ENCODE results near the gene ZNF117.
"Not testable (repeated sequence)": the region's sequence is repeated elsewhere in the genome, so short reads cannot be mapped to it uniquely, and the experiment has no call there.

Gene ZNF117
- 1.5 to 2.3 reads per million in 2 experiments for total RNA-seq

GRCh38 chr7:64990936-64991335 lies at the start of gene ZNF117:
Gene ZNF117 (minus strand): TSS chr7:64991036.
- no peak for DNase-seq (ENCODE audit: low read depth)

DNA sequence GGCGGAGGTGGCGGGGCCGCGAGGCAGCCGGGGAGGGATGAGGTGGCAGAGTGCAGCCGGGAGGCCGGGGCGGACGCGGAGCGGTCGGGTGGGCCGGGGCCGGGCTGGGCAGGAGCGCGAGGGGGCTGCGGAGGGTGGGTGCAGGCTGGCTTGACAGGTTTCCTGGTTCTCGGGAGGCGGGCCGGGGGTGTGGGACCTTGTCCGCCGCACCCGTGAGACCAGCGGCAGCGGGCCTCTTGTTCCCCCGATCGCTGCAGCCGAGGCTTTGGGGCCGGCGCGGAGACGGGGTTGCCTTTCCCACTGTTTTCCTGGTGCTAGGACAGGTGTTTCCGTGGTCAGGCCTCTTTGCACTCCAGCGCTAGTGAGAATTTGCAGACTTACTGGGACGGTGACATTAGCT lies 47.9 kb upstream of the ZNF117 start:
- peak; percentile 14 for DNase-seq (ENCODE audit: low read depth)

- DNase-seq (ENCODE audit: low read depth), result peak; percentile 92
These were observed 47.2 kb upstream of the ZNF117 start for GRCh38 chr7:65037740-65038688.

- not testable (repeated sequence) for DNase-seq (ENCODE audit: low read depth)
These were observed 45.7 kb upstream of the ZNF117 start for GRCh38 chr7:65036526-65036925.

DNA sequence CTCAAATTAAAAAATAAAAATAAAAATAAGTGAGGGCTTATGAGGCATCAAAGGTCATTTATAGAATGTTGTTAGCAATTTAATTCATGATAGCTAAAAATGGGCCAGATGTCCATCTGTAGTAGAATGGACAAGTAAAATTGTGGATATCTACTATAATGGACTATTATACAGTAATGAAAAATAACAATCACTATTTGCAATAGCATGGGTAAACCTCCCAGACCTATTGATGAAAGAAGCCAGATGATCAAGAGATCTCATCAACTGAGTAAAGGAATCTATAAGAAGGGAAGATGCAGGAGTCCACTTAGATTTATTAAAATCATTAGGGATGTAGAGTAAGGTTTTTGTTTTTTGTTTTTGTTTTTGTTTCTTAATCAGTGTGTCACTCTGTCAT lies 44.6 kb upstream of the ZNF117 start:
- DNase-seq (ENCODE audit: low read depth), result not testable (repeated sequence)

DNA sequence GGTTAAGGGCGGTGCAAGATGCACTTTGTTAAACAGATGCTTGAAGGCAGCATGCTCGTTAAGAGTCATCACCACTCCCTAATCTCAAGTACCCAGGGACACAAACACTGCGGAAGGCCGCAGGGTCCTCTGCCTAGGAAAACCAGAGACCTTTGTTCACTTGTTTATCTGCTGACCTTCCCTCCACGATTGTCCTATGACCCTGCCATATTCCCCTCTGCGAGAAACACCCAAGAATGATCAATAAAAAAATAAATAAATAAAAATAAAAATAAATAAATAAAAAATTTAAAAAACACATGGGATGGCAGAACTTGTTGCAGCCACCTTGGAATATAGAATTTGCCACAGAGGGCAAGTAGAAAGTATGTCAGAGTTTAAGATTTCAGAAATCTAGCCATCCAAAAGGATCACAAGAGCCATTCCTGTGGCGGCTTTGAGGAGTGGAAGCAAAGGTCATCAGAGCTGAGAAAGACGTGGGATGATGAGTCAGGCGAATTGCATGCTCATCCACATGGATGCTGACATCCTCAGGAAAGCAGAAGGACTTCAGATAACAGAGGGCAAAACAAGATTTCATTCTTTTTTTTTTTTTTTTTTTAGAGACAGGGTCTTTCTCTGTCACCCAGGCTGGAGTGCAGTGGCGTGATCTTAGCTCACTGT lies 43.4 kb upstream of the ZNF117 start:
- DNase-seq (ENCODE audit: low read depth), result not testable (repeated sequence)

GRCh38 chr7:65033391-65033790 lies 42.6 kb upstream of the ZNF117 start:
- DNase-seq (ENCODE audit: low read depth), result not testable (repeated sequence)

GRCh38 chr7:65025023-65025422 lies 34.2 kb upstream of the ZNF117 start:
- DNase-seq (ENCODE audit: low read depth), result not testable (repeated sequence)

- not testable (repeated sequence) for DNase-seq (ENCODE audit: low read depth)
These were observed 30.1 kb upstream of the ZNF117 start for GRCh38 chr7:65020978-65021377.

DNA sequence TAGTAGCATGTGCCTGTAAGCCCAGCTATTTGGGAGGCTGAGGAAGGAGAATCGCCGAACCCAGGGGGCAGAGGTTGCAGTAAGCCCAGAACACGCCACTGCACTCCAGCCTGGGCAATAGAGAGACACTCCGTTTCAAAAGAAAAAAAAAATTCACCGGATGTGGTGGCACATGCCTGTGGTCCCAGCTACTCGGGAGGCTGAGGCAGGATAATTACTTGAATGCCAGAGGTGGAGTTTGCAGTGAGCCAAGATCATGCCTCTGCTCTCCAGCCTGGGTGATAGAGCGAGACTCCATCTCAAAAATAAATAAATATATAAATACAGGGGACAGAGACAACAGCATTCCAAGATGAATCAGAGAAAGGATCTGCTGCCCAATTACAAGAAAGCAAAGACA lies 19.0 kb upstream of the ZNF117 start:
- not testable (repeated sequence) for DNase-seq (ENCODE audit: low read depth)

DNA sequence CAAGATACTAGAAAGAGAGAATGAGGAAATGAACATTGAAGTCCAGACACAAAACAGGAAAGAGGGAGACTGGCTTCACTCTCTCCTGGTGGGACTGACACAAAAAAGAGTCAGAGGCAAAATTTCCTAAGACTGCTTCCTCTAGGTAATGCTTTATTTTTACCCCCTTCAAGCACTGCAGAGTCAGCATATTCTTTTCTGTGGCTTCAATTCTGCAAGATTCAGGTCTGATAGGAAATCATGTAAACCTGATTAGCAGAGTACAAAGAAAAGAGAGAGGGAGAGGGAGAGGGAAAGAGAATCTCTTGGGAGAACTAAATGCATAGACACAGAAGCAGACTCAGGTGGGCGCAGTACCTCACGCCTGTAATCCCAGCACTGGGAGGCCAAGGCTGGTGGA lies 18.6 kb upstream of the ZNF117 start:
- DNase-seq (ENCODE audit: low read depth), result not testable (repeated sequence)

DNA sequence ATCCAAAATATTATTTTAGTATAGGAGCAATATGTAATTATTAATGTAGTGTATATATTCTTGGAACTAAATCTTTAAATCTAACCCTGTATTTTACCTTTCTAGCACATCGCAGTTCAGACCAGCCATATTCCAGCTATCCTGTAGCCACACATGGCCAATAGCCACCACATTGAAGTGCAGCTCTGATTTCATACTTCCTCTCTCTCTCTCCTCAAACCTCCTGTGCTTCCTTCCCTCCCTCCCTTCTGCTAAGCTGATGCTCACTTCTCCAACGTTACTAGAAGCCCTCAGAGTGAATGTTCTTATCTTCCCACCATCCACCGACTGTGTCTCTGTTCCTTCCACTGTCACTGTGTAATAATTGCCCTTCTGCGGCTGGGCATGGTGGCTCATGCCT lies 16.2 kb upstream of the ZNF117 start:
- DNase-seq (ENCODE audit: low read depth), result not testable (repeated sequence)

GRCh38 chr7:65006094-65006992 lies 15.5 kb upstream of the ZNF117 start, which contains the start of gene ERV3-1:
Gene ERV3-1 (minus strand): TSS chr7:65006687. CDS start chr7:64993026, 13,661 bp downstream.
- DNase-seq (ENCODE audit: low read depth), result peak; percentile 91

DNA sequence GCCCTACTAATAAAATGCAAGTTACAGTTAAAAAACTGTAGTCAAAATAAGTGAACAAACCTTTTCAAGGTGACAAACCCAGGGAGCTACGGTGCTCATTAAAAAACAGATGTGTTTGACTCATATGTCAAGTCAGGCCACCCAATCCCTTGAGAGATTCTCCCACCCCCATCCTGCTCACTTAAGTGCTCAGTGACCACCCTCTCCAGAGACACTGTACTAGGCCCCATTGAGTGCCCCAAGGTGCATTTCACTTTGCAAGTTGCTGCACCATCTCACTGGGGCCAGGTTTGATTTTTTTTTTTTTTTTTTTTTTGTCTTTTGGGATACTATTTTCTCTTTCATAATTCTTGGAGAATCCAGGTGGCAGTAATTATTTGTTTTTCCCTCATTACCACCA lies 13.7 kb upstream of the ZNF117 start:
- DNase-seq (ENCODE audit: low read depth), result no peak

DNA sequence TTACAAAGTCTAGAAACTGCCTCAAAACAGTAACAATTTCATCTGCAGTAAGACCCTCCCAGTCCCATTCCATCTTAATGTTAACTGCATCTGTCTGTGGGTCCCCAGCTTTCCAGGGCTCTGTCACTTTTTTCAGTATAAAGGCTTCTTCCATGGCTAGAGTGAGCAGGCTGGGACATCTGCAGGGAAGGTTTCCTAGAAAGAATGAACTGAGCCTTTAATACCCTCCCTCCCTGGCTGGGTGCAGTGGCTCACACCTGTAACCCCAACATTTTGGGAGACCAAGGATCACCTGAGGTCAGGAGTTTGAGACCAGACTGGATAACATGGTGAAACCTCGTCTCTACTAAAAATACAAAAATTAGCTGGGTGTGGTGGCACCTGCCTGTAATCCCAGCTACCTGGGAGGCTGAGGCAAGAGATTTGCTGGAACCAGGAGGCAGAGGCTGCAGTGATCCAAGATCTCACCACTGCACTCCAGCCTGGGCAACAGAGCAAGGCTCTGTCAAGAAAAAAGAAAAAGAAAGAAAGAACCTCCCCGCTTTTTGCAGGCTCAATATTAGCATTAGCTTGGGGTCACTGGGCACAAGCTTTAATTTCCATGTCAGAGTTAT lies 12.2 kb upstream of the ZNF117 start:
- no peak for DNase-seq (ENCODE audit: low read depth)

DNA sequence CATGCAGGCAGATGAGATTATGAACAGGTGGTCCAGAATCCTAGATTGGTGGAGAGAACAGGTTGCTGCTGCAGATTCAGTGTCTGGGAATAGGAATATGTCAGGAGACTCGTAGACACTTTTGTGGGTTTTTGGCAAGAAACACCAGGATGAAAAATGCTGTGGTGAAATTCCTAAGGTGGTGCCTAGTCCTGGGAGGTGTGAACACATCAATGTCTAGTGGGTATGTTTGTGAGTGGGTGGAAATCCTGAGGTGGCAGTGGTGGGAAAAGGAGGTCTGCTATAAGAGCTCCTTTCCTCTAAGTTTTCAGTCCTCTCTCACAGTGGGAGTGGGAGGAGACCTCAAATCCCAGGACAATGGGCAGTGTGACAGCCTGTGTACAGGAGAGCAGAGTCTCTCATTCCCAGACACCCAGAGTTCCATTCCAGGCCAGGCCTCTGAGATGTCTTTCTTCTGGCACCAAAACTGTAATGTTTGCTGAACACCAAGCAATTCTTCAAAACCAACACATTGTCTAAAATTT lies 10.5 kb upstream of the ZNF117 start:
- DNase-seq (ENCODE audit: low read depth), result no peak

GRCh38 chr7:64999165-65000004 lies 8.5 kb upstream of the ZNF117 start:
- no peak for DNase-seq (ENCODE audit: low read depth)

GRCh38 chr7:64998865-64999164 lies 8.0 kb upstream of the ZNF117 start:
- DNase-seq (ENCODE audit: low read depth), result no peak

- DNase-seq (ENCODE audit: low read depth), result no peak
These were observed 7.1 kb upstream of the ZNF117 start for GRCh38 chr7:64997927-64998391.
